ENCODE results near the gene TMEM106C.

DNA sequence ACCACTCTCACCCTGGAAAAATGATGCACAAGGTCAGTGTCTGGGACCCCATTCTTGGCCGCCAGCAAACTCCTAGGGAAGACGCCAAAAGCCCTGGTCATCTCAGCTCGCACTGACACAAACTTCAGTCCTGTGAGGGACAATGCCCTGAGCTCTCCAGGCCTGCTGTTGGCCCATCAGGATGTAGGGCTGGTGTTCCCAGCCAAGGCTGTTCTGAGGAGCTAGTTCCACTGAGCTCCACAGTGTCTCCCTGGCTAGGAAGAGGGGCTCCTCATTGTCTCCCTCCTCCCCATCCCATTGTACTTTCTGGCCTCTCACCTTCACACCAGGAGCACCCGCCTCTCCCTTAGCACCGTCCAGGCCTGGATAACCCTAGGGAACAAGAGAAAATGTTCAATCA is 30.1 kb downstream of the TMEM106C start:
- TF ChIP-seq, protein P1, sequence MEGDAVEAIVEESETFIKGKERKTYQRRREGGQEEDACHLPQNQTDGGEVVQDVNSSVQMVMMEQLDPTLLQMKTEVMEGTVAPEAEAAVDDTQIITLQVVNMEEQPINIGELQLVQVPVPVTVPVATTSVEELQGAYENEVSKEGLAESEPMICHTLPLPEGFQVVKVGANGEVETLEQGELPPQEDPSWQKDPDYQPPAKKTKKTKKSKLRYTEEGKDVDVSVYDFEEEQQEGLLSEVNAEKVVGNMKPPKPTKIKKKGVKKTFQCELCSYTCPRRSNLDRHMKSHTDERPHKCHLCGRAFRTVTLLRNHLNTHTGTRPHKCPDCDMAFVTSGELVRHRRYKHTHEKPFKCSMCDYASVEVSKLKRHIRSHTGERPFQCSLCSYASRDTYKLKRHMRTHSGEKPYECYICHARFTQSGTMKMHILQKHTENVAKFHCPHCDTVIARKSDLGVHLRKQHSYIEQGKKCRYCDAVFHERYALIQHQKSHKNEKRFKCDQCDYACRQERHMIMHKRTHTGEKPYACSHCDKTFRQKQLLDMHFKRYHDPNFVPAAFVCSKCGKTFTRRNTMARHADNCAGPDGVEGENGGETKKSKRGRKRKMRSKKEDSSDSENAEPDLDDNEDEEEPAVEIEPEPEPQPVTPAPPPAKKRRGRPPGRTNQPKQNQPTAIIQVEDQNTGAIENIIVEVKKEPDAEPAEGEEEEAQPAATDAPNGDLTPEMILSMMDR (IDR thresholded peaks at IDR 0.05): no peak
- TF ChIP-seq, protein P2, sequence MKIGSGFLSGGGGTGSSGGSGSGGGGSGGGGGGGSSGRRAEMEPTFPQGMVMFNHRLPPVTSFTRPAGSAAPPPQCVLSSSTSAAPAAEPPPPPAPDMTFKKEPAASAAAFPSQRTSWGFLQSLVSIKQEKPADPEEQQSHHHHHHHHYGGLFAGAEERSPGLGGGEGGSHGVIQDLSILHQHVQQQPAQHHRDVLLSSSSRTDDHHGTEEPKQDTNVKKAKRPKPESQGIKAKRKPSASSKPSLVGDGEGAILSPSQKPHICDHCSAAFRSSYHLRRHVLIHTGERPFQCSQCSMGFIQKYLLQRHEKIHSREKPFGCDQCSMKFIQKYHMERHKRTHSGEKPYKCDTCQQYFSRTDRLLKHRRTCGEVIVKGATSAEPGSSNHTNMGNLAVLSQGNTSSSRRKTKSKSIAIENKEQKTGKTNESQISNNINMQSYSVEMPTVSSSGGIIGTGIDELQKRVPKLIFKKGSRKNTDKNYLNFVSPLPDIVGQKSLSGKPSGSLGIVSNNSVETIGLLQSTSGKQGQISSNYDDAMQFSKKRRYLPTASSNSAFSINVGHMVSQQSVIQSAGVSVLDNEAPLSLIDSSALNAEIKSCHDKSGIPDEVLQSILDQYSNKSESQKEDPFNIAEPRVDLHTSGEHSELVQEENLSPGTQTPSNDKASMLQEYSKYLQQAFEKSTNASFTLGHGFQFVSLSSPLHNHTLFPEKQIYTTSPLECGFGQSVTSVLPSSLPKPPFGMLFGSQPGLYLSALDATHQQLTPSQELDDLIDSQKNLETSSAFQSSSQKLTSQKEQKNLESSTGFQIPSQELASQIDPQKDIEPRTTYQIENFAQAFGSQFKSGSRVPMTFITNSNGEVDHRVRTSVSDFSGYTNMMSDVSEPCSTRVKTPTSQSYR (CRISPR knock-in tag; IDR thresholded peaks at IDR 0.05): no peak
- TF ChIP-seq, protein P3, sequence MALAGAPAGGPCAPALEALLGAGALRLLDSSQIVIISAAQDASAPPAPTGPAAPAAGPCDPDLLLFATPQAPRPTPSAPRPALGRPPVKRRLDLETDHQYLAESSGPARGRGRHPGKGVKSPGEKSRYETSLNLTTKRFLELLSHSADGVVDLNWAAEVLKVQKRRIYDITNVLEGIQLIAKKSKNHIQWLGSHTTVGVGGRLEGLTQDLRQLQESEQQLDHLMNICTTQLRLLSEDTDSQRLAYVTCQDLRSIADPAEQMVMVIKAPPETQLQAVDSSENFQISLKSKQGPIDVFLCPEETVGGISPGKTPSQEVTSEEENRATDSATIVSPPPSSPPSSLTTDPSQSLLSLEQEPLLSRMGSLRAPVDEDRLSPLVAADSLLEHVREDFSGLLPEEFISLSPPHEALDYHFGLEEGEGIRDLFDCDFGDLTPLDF (CRISPR knock-in tag; IDR thresholded peaks at IDR 0.05): no peak
- TF ChIP-seq, protein P4, sequence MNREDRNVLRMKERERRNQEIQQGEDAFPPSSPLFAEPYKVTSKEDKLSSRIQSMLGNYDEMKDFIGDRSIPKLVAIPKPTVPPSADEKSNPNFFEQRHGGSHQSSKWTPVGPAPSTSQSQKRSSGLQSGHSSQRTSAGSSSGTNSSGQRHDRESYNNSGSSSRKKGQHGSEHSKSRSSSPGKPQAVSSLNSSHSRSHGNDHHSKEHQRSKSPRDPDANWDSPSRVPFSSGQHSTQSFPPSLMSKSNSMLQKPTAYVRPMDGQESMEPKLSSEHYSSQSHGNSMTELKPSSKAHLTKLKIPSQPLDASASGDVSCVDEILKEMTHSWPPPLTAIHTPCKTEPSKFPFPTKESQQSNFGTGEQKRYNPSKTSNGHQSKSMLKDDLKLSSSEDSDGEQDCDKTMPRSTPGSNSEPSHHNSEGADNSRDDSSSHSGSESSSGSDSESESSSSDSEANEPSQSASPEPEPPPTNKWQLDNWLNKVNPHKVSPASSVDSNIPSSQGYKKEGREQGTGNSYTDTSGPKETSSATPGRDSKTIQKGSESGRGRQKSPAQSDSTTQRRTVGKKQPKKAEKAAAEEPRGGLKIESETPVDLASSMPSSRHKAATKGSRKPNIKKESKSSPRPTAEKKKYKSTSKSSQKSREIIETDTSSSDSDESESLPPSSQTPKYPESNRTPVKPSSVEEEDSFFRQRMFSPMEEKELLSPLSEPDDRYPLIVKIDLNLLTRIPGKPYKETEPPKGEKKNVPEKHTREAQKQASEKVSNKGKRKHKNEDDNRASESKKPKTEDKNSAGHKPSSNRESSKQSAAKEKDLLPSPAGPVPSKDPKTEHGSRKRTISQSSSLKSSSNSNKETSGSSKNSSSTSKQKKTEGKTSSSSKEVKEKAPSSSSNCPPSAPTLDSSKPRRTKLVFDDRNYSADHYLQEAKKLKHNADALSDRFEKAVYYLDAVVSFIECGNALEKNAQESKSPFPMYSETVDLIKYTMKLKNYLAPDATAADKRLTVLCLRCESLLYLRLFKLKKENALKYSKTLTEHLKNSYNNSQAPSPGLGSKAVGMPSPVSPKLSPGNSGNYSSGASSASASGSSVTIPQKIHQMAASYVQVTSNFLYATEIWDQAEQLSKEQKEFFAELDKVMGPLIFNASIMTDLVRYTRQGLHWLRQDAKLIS (CRISPR knock-in tag; IDR thresholded peaks at IDR 0.05; ENCODE audit: borderline replicate concordance): no peak
- TF ChIP-seq SMAD4 (CRISPR knock-in tag; IDR thresholded peaks at IDR 0.05) (no peak), OVOL2 (CRISPR knock-in tag; IDR thresholded peaks at IDR 0.05; ENCODE audit: borderline replicate concordance) (no peak)
